ENCODE measurements around the gene RIC8B.

GRCh38 chr12:106816231-106816630, 41.7 kb downstream of the RIC8B start:
- TF ChIP-seq, protein P1, sequence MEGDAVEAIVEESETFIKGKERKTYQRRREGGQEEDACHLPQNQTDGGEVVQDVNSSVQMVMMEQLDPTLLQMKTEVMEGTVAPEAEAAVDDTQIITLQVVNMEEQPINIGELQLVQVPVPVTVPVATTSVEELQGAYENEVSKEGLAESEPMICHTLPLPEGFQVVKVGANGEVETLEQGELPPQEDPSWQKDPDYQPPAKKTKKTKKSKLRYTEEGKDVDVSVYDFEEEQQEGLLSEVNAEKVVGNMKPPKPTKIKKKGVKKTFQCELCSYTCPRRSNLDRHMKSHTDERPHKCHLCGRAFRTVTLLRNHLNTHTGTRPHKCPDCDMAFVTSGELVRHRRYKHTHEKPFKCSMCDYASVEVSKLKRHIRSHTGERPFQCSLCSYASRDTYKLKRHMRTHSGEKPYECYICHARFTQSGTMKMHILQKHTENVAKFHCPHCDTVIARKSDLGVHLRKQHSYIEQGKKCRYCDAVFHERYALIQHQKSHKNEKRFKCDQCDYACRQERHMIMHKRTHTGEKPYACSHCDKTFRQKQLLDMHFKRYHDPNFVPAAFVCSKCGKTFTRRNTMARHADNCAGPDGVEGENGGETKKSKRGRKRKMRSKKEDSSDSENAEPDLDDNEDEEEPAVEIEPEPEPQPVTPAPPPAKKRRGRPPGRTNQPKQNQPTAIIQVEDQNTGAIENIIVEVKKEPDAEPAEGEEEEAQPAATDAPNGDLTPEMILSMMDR (IDR thresholded peaks at IDR 0.05; ENCODE audit: low read length): no peak
- no peak for TF ChIP-seq EZH2 (optimal IDR thresholded peaks at IDR 0.05; ENCODE audit: low read depth, low read length)
- TF ChIP-seq EZH2phosphoT487 (IDR thresholded peaks at IDR 0.05; ENCODE audit: low read length): no peak

Data from MM.1S (cell line).